Measurements from ENCODE around the gene MYO18A.
"Not testable (repeated sequence)": the region's sequence is repeated elsewhere in the genome, so short reads cannot be mapped to it uniquely, and the experiment has no call there.

The MYO18A gene

GRCh38 chr17:29147682-29148081 is 32.5 kb downstream of the MYO18A start:
- no peak for TF ChIP-seq CTCF (conservative IDR thresholded peaks at IDR 0.05; ENCODE audit: low read length)
- H3K4me3 ChIP-seq (ENCODE audit: low read length) = no peak overlapping the region
- no peak for DNase-seq (ENCODE audit: low read depth)

GRCh38 chr17:29147228-29147627 is 33.0 kb downstream of the MYO18A start:
- not testable (repeated sequence) for DNase-seq (ENCODE audit: low read depth); H3K4me3 ChIP-seq (ENCODE audit: low read length)

GRCh38 chr17:29146369-29146972 is 33.7 kb downstream of the MYO18A start:
- no peak for TF ChIP-seq CTCF (conservative IDR thresholded peaks at IDR 0.05; ENCODE audit: low read length)
- no peak overlapping the region for H3K4me3 ChIP-seq (ENCODE audit: low read length)
- DNase-seq (ENCODE audit: low read depth) = no peak

GRCh38 chr17:29145289-29146073 is 34.7 kb downstream of the MYO18A start:
- H3K4me3 ChIP-seq (ENCODE audit: low read length) = no peak overlapping the region
- peak; percentile 80 for DNase-seq (ENCODE audit: low read depth)
- TF ChIP-seq CTCF (conservative IDR thresholded peaks at IDR 0.05; ENCODE audit: low read length) = peak; percentile 78

- no peak overlapping the region for H3K4me3 ChIP-seq (ENCODE audit: low read length)
- TF ChIP-seq CTCF (conservative IDR thresholded peaks at IDR 0.05; ENCODE audit: low read length) = peak; percentile 63
- peak; percentile 40 for DNase-seq (ENCODE audit: low read depth)
Observed at GRCh38 chr17:29143894-29144293, 36.3 kb downstream of the MYO18A start.

- H3K4me3 ChIP-seq (ENCODE audit: low read length) = no peak overlapping the region
- TF ChIP-seq CTCF (conservative IDR thresholded peaks at IDR 0.05; ENCODE audit: low read length) = no peak
- no peak for DNase-seq (ENCODE audit: low read depth)
Observed at GRCh38 chr17:29141514-29141876, 38.7 kb downstream of the MYO18A start.

GRCh38 chr17:29140631-29141513 is 39.3 kb downstream of the MYO18A start:
- no peak for DNase-seq (ENCODE audit: low read depth)
- peak overlapping the region; percentile 66 for H3K4me3 ChIP-seq (ENCODE audit: low read length)
- TF ChIP-seq CTCF (conservative IDR thresholded peaks at IDR 0.05; ENCODE audit: low read length) = no peak

Measured in AG10803 (cell line).